Right hindlimb (tissue), 1 donor: ENCODE measurements around the gene HNRNPU.

ENCODE experiments used
- DNase-seq: peaks from one replicate; pipeline ENCODE4 v3.0.0-alpha.2; 2018

The HNRNPU gene

DNA sequence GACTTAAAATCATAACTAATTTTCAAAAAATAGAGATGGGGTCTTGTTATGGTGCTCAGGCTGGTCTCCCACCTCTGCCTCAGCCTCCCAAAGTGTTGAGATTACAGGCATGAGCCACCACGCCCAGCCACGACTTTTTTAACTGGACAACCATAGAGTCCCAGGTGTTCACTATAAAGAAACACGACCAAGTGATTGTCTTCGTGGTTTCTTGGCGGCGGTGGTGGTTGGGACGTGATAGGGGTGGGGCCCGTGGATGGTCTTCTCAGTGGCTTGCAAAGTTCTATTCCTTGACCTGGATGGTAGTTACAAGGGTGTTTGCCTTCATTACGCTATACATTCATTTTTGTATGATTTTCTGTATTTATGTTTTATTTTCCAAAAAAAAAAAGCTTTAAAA lies 63.5 kb downstream of the HNRNPU start:
- DNase-seq: no peak
